ELR (cell line): ENCODE measurements around the gene PRSS57.

ENCODE experiments used
- DNase-seq: peaks from one replicate; pipeline ENCODE4 v3.0.0-alpha.2; 2015; ENCODE audit warnings: low read depth

The PRSS57 gene

DNA sequence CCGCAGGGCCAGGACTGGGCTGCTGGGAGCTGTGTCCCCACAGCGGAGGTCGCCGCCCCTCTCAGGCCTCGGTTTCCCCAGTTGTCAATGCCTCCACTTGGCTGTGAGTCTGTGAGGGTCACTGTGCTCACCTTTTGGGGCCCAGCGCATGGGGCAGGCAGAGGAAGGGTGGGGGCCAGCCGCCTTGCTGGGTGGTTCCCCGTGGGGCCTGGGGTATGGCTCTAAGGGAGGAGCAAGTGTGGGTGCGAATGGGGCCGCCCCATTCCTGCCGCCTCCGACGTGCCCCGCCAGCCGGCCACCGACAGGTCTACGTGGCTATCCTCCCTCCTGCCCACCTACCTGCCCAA, 56.4 kb downstream of the PRSS57 start:
- no peak for DNase-seq
